ENCODE data around the gene REG1B. TPM values are rescaled to one million over a fixed set of nuclear protein-coding genes. Genes with fewer than 3 reads are reported as not detected.

REG1B gene, protein sequence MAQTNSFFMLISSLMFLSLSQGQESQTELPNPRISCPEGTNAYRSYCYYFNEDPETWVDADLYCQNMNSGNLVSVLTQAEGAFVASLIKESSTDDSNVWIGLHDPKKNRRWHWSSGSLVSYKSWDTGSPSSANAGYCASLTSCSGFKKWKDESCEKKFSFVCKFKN
- 0.24 TPM for polyA plus RNA-seq
- long read RNA-seq, donor 1: 0 reads
- long read RNA-seq, donor 2: 0 reads
- long read RNA-seq, donor 3: 0 reads
- long read RNA-seq, donor 4: 0 reads
- long read RNA-seq, donor 5: 0 reads
- long read RNA-seq, donor 6, partial matches to known transcripts: 17 of 17 reads
- long read RNA-seq, donor 6, other reads (novel, unspliced or antisense): 0 of 17 reads
- long read RNA-seq, donor 7: 0 reads
- long read RNA-seq, donor 8: 0 reads
- long read RNA-seq, donor 9: 0 reads
- long read RNA-seq, donor 10: 0 reads
- long read RNA-seq, donor 11: 0 reads

GRCh38 chr2:79087785-79088364 is at the start of gene REG1B:
Gene REG1B (minus strand): TSS chr2:79087993. CDS start chr2:79087612, 381 bp downstream.
- WGBS (ENCODE audit: insufficient coverage, low lambda C conversion rate): no CpG with 5 or more reads among the region's 2 CpGs
- no peak within 1 kb of the TSS for H3K4me3 ChIP-seq (ENCODE audit: low read length)
- no peak for DNase-seq
- no peaks in the 10 kb centered on the region for H3K27me3 ChIP-seq (ENCODE audit: control insufficient read depth, insufficient read depth, low read length)
- peaks cover 7% of the 10 kb centered on the region for H3K4me1 ChIP-seq (ENCODE audit: control insufficient read depth, insufficient read depth, low read length)
- no peaks in the 10 kb centered on the region for H3K9me3 ChIP-seq (ENCODE audit: control insufficient read depth, low read depth, low read length)
- no peaks in the 10 kb centered on the region for H3K36me3 ChIP-seq (ENCODE audit: control insufficient read depth, insufficient read depth, low read length)
- H3K27ac ChIP-seq (ENCODE audit: low read length): no peak within 1 kb of the TSS

DNA sequence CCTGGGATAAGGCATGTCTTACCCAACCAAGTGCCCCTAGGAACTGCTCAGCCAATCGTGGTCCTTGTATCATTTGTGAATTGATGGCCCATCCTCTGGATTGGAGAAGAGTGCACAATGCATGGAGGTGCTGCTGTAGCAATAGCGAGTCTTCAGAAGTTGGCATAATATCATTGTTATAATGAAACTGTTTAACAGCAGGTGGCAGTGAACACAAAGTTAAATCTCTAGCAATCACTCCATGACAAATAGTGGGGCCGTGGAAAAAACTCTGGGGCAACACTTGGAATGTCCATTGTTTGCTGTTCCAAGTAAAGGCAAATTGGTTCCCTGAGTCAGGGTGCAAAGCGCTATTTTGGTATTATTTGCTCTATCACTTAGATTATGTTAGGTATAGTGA is 43.9 kb upstream of the REG1B start:
- no CpG with 5 or more reads among the region's 4 CpGs for WGBS (ENCODE audit: insufficient coverage, low lambda C conversion rate)
- Histone ChIP-seq H3K4me1 (ENCODE audit: control insufficient read depth, insufficient read depth, low read length) (no peaks in the 10 kb centered on the region), H3K27ac (ENCODE audit: low read length) (no peak overlapping the region), H3K36me3 (ENCODE audit: control insufficient read depth, insufficient read depth, low read length) (no peaks in the 10 kb centered on the region), H3K27me3 (ENCODE audit: control insufficient read depth, insufficient read depth, low read length) (peaks cover 3% of the 10 kb centered on the region), H3K4me3 (ENCODE audit: low read length) (no peak overlapping the region), H3K9me3 (ENCODE audit: control insufficient read depth, low read depth, low read length) (no peaks in the 10 kb centered on the region)
- DNase-seq: no peak

DNA sequence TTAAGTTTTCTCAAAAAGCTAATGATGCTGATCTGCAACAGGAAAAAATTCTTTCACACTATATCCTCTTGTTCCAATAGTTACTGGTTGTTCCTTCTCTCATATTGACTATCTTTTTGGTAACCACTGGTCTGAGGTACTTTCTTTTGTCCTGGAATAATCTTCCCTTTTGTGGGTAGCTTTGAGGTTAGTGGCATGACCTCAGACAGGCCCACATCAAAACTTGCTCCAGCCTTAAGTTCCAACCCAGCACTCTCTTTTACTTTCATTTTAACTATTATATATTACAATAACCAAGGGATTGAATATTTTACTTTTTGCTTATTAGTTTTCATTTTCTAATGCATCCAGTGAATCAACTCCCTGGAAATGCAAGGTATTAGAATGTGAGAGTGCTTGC is 42.0 kb upstream of the REG1B start:
- Histone ChIP-seq H3K27ac (ENCODE audit: low read length) (no peak overlapping the region), H3K4me1 (ENCODE audit: control insufficient read depth, insufficient read depth, low read length) (no peaks in the 10 kb centered on the region), H3K9me3 (ENCODE audit: control insufficient read depth, low read depth, low read length) (no peaks in the 10 kb centered on the region), H3K27me3 (ENCODE audit: control insufficient read depth, insufficient read depth, low read length) (no peaks in the 10 kb centered on the region), H3K36me3 (ENCODE audit: control insufficient read depth, insufficient read depth, low read length) (no peaks in the 10 kb centered on the region), H3K4me3 (ENCODE audit: low read length) (no peak overlapping the region)
- no peak for DNase-seq

DNA sequence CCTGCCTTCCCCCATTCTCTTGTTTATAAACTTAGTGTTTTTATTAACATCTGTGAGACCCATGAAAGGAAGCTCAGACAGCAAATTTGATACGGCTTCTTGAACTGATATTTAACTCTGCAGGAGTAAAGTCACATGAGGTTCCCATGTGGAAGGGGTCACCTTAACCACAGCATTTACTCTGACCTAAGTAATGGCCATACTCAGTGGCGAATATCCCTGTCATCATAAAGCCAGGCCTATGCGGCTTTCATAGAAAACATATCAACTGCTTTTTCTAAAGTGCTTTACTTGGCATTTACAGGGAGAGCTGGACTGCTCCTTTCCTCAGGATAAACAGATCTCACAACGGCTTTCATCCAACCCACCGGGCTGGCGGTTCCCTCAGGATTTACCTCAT is 41.5 kb upstream of the REG1B start:
- DNase-seq: no peak
- no peaks in the 10 kb centered on the region for H3K4me1 ChIP-seq (ENCODE audit: control insufficient read depth, insufficient read depth, low read length)
- no CpG with 5 or more reads among the region's 6 CpGs for WGBS (ENCODE audit: insufficient coverage, low lambda C conversion rate)

DNA sequence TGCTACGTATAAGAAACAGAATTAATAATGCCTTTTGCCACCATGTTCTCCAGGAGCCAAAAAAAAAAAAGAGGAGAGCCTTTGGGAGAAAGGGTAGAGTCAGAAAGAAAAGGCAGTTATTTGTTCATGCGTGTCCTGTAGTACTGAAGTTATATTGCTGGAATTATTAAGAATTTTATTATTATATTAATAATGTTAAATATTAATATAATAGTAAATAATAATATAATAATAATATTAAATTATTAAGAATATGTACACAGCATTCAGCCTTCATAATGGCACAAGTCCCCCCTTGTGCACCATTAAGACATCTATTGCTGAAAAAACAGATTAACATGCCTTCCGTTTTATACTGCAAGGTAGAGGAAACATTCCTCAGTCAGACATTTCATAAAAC is 40.6 kb upstream of the REG1B start:
- Histone ChIP-seq H3K4me3 (ENCODE audit: low read length) (no peak overlapping the region), H3K27ac (ENCODE audit: low read length) (no peak overlapping the region), H3K36me3 (ENCODE audit: control insufficient read depth, insufficient read depth, low read length) (no peaks in the 10 kb centered on the region), H3K4me1 (ENCODE audit: control insufficient read depth, insufficient read depth, low read length) (no peaks in the 10 kb centered on the region), H3K9me3 (ENCODE audit: control insufficient read depth, low read depth, low read length) (no peaks in the 10 kb centered on the region), H3K27me3 (ENCODE audit: control insufficient read depth, insufficient read depth, low read length) (no peaks in the 10 kb centered on the region)
- WGBS (ENCODE audit: insufficient coverage, low lambda C conversion rate): 100% methylated on average over 1 of the region's 3 CpGs
- no peak for DNase-seq

More for the DNA sequence above, 41.5 kb upstream of the REG1B start:
- Histone ChIP-seq H3K27ac (ENCODE audit: low read length) (no peak overlapping the region), H3K9me3 (ENCODE audit: control insufficient read depth, low read depth, low read length) (no peaks in the 10 kb centered on the region), H3K36me3 (ENCODE audit: control insufficient read depth, insufficient read depth, low read length) (no peaks in the 10 kb centered on the region), H3K27me3 (ENCODE audit: control insufficient read depth, insufficient read depth, low read length) (no peaks in the 10 kb centered on the region), H3K4me3 (ENCODE audit: low read length) (no peak overlapping the region)

DNA sequence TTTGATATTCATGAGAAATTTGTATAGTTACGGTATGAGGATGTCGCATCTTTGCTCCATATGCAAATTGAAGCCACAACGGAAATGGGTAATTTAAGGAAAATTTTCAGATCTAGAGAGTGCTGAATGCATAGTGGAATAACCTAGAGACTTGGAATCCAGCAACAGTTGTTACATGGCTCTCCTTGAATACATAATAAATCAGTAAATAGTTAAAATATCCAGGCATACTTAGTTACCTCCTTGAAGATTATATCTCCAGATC is 37.9 kb upstream of the REG1B start:
- H3K27me3 ChIP-seq (ENCODE audit: control insufficient read depth, insufficient read depth, low read length): no peaks in the 10 kb centered on the region
- WGBS (ENCODE audit: insufficient coverage, low lambda C conversion rate): 100% methylated on average over 3 of the region's 3 CpGs
- H3K27ac ChIP-seq (ENCODE audit: low read length): no peak overlapping the region
- H3K9me3 ChIP-seq (ENCODE audit: control insufficient read depth, low read depth, low read length): no peaks in the 10 kb centered on the region
- DNase-seq: no peak
- no peaks in the 10 kb centered on the region for H3K36me3 ChIP-seq (ENCODE audit: control insufficient read depth, insufficient read depth, low read length)
- H3K4me3 ChIP-seq (ENCODE audit: low read length): no peak overlapping the region
- H3K4me1 ChIP-seq (ENCODE audit: control insufficient read depth, insufficient read depth, low read length): no peaks in the 10 kb centered on the region

DNA sequence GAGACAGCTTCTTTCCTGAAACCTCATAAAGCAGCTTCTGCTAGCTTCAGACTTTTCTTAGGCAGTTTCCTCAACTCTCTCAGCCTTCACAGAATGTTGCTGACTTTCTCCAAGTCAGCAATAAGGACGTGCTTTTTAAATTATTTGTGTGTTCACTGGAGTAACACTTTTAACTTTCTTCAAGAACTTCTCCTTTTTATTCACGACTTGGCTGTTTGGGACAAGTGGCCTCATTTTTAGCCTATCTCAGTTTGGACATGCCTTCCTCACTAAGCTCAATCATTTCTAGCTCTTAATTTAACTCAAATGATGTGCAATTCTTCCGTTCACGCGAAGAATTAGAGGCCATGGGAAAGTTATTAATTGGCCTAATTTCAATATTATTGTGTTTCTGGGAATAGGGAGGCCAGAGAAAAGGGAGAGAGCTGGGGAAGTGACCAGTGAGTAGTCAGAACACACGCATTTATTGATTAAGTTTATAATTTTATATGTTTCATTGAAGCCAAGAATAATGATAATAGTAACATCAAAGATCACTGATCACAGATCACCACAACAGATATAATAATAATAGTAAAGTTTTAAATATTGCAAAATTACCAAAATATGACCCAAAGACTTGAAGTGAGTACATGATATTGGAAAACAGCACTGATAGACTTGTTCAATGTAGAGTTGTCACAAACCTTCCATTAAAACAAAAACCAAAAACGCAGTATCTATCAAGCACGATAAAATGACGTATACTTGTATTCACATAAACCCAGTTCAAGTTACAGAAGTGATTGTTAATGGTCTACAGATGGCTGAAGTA is 37.3 kb upstream of the REG1B start:
- no CpG with 5 or more reads among the region's 9 CpGs for WGBS (ENCODE audit: insufficient coverage, low lambda C conversion rate)
- no peaks in the 10 kb centered on the region for H3K4me1 ChIP-seq (ENCODE audit: control insufficient read depth, insufficient read depth, low read length)

DNA sequence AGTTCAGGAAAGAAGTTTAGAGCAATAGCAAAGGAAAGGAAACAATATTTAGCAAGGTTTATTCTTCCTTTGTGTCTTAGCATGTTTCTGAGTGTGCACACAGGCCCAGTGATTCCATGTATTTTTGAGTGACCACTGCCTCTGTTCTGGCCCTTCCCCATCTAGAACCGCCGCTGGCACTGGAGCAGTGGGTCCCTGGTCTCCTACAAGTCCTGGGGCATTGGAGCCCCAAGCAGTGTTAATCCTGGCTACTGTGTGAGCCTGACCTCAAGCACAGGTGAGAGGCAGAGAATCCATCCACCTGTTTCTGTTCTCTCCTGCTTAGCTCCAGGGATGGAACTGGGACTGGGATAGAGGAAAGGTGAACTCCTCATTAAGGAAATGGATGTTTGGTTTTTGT is 34.9 kb upstream of the REG1B start:
- WGBS (ENCODE audit: insufficient coverage, low lambda C conversion rate): no CpG with 5 or more reads among the region's 2 CpGs
- H3K27me3 ChIP-seq (ENCODE audit: control insufficient read depth, insufficient read depth, low read length): no peaks in the 10 kb centered on the region
- H3K9me3 ChIP-seq (ENCODE audit: control insufficient read depth, low read depth, low read length): no peaks in the 10 kb centered on the region
- no peaks in the 10 kb centered on the region for H3K36me3 ChIP-seq (ENCODE audit: control insufficient read depth, insufficient read depth, low read length)
- DNase-seq: no peak
- H3K4me1 ChIP-seq (ENCODE audit: control insufficient read depth, insufficient read depth, low read length): no peaks in the 10 kb centered on the region
- no peak overlapping the region for H3K4me3 ChIP-seq (ENCODE audit: low read length)
- H3K27ac ChIP-seq (ENCODE audit: low read length): no peak overlapping the region

More for the DNA sequence above, 37.3 kb upstream of the REG1B start:
- H3K27ac ChIP-seq (ENCODE audit: low read length): no peak overlapping the region
- no peak overlapping the region for H3K4me3 ChIP-seq (ENCODE audit: low read length)
- no peaks in the 10 kb centered on the region for H3K36me3 ChIP-seq (ENCODE audit: control insufficient read depth, insufficient read depth, low read length)
- no peaks in the 10 kb centered on the region for H3K9me3 ChIP-seq (ENCODE audit: control insufficient read depth, low read depth, low read length)
- DNase-seq: no peak
- H3K27me3 ChIP-seq (ENCODE audit: control insufficient read depth, insufficient read depth, low read length): no peaks in the 10 kb centered on the region

- no peak for DNase-seq
- no peak within 1 kb of the TSS for H3K27ac ChIP-seq (ENCODE audit: low read length)
- H3K4me3 ChIP-seq (ENCODE audit: low read length): no peak within 1 kb of the TSS
These were observed 32.5 kb upstream of the REG1B start, which contains the start of gene REG1A for GRCh38 chr2:79120194-79120713. Gene REG1A (plus strand): TSS chr2:79120488. CDS start chr2:79120862, 374 bp downstream.

More at GRCh38 chr2:79120194-79120713, 32.5 kb upstream of the REG1B start, which contains the start of gene REG1A:
- no peaks in the 10 kb centered on the region for H3K36me3 ChIP-seq (ENCODE audit: control insufficient read depth, insufficient read depth, low read length)
- no peaks in the 10 kb centered on the region for H3K27me3 ChIP-seq (ENCODE audit: control insufficient read depth, insufficient read depth, low read length)
- no CpG with 5 or more reads among the region's 6 CpGs for WGBS (ENCODE audit: insufficient coverage, low lambda C conversion rate)
- no peaks in the 10 kb centered on the region for H3K9me3 ChIP-seq (ENCODE audit: control insufficient read depth, low read depth, low read length)
- H3K4me1 ChIP-seq (ENCODE audit: control insufficient read depth, insufficient read depth, low read length): peaks cover 5% of the 10 kb centered on the region
